Endodermal cell (in vitro differentiated cells): ENCODE results near the gene UBL7. TPM values are rescaled to one million over a fixed set of nuclear protein-coding genes. Genes with fewer than 3 reads are reported as not detected.

ENCODE experiments used
- DNase-seq: peaks from one replicate; pipeline ENCODE4 v3.0.0-alpha.2; 2017
- H3K27ac ChIP-seq: 2 replicates; pipeline ENCODE4 v1.5.1; 2013; ENCODE audit warnings: mild to moderate bottlenecking, low read depth, low read length, moderate library complexity
- H3K27me3 ChIP-seq: 2 replicates; pipeline ENCODE4 v1.6.1; 2013; ENCODE audit warnings: mild to moderate bottlenecking, low read length, moderate library complexity; ENCODE audit not compliant: insufficient read depth, control insufficient read depth, poor library complexity, severe bottlenecking
- H3K36me3 ChIP-seq: 2 replicates; pipeline ENCODE4 v1.7.0; 2013; ENCODE audit warnings: mild to moderate bottlenecking, low read length, moderate library complexity; ENCODE audit not compliant: control insufficient read depth, insufficient read depth
- H3K4me1 ChIP-seq: one replicate; pipeline ENCODE4 v1.7.0; 2013; ENCODE audit warnings: low read length; ENCODE audit not compliant: control insufficient read depth, insufficient read depth
- H3K4me3 ChIP-seq: 2 replicates; pipeline ENCODE4 v1.5.1; 2013; ENCODE audit warnings: mild to moderate bottlenecking, low read length, moderate library complexity
- H3K9ac ChIP-seq: 2 replicates; pipeline ENCODE4 v1.6.1; 2013; ENCODE audit warnings: mild to moderate bottlenecking, low read length, moderate library complexity; ENCODE audit not compliant: poor library complexity, severe bottlenecking; ENCODE audit errors: extremely low read depth
- H3K9me3 ChIP-seq: 2 replicates; pipeline ENCODE4 v1.6.1; 2013; ENCODE audit warnings: mild to moderate bottlenecking, low read length, moderate library complexity; ENCODE audit not compliant: control insufficient read depth
- H3K27ac Mint-ChIP-seq: 2 replicates; pipeline ENCODE4 v1.8.0; 2020; ENCODE audit warnings: mixed read lengths
- H3K27me3 Mint-ChIP-seq: 2 replicates; pipeline ENCODE4 v1.8.0; 2021; ENCODE audit warnings: mild to moderate bottlenecking, mixed read lengths; ENCODE audit not compliant: insufficient read depth
- H3K36me3 Mint-ChIP-seq: 2 replicates; pipeline ENCODE4 v1.8.0; 2020; ENCODE audit warnings: low read depth, mixed read lengths
- H3K4me1 Mint-ChIP-seq: 2 replicates; pipeline ENCODE4 v1.8.0; 2020; ENCODE audit warnings: mixed read lengths
- H3K4me3 Mint-ChIP-seq: 2 replicates; pipeline ENCODE4 v1.8.0; 2020; ENCODE audit warnings: mild to moderate bottlenecking, moderate library complexity, mixed read lengths
- H3K9me3 Mint-ChIP-seq: 2 replicates; pipeline ENCODE4 v1.8.0; 2020; ENCODE audit warnings: mild to moderate bottlenecking, mixed read lengths
- WGBS, 2 experiments: methylation state at CpG; one replicate each; pipeline versions ENCODE4 v1.1.5 to v1.1.7; 2013; ENCODE audit warnings: missing lambda C conversion rate in 2 of 2, mixed read lengths in 1 of 2; ENCODE audit not compliant: insufficient coverage in 1 of 2, insufficient read length in 1 of 2; 5-methylcytosine and 5-hydroxymethylcytosine counted together
- total RNA-seq, 2 donors: library from RNA; stranded (reverse); fragmentation: NEBNext Ultra II Directional in 1 of 2; extraction: Animal tissue kit (Norgen Biotek cat#: 25700) in 1 of 2; gene quantifications; 2 replicates in 1 of 2; 3 replicates in 1 of 2; pipeline ENCODE4 v1.2.1, GENCODE V29; 2021
- TF ChIP-seq, protein P1 (sequence below): fragments of 200-600 bp; sonication (generic); conservative IDR thresholded peaks from 2 replicates; pipeline ENCODE4 v1.5.0; 2021; ENCODE audit warnings: antibody characterized with exemption, mild to moderate bottlenecking

The UBL7 gene
- total RNA-seq, 2 donors from 2014 or later, result 38.5 to 52.6 TPM

GRCh38 chr15:74426404-74427281 lies 34.3 kb downstream of the UBL7 start:
- no peaks in the 10 kb centered on the region for H3K36me3 ChIP-seq
- Mint-ChIP-seq H3K4me1 (peaks cover 23% of the 10 kb centered on the region), H3K4me3 (no peak overlapping the region), H3K9me3 (no peaks in the 10 kb centered on the region), H3K27me3 (peaks cover 4% of the 10 kb centered on the region), H3K36me3 (peaks cover 3% of the 10 kb centered on the region), H3K27ac (no peak overlapping the region)
- TF ChIP-seq, protein P1, sequence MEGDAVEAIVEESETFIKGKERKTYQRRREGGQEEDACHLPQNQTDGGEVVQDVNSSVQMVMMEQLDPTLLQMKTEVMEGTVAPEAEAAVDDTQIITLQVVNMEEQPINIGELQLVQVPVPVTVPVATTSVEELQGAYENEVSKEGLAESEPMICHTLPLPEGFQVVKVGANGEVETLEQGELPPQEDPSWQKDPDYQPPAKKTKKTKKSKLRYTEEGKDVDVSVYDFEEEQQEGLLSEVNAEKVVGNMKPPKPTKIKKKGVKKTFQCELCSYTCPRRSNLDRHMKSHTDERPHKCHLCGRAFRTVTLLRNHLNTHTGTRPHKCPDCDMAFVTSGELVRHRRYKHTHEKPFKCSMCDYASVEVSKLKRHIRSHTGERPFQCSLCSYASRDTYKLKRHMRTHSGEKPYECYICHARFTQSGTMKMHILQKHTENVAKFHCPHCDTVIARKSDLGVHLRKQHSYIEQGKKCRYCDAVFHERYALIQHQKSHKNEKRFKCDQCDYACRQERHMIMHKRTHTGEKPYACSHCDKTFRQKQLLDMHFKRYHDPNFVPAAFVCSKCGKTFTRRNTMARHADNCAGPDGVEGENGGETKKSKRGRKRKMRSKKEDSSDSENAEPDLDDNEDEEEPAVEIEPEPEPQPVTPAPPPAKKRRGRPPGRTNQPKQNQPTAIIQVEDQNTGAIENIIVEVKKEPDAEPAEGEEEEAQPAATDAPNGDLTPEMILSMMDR, result no peak
- peaks cover 16% of the 10 kb centered on the region for H3K4me1 ChIP-seq
- H3K4me3 ChIP-seq, result no peak overlapping the region
- no peak overlapping the region for H3K9ac ChIP-seq
- H3K27ac ChIP-seq, result no peak overlapping the region
- no peaks in the 10 kb centered on the region for H3K27me3 ChIP-seq
- DNase-seq, result no peak
- no peaks in the 10 kb centered on the region for H3K9me3 ChIP-seq
- WGBS, 2 experiments, result 91 to 98% methylated on average over 10 of the region's 10 CpGs

- Histone ChIP-seq H3K27me3 (no peaks in the 10 kb centered on the region), H3K4me3 (no peak overlapping the region), H3K4me1 (peaks cover 16% of the 10 kb centered on the region), H3K27ac (no peak overlapping the region), H3K9ac (no peak overlapping the region), H3K36me3 (no peaks in the 10 kb centered on the region), H3K9me3 (no peaks in the 10 kb centered on the region)
- Mint-ChIP-seq H3K4me3 (no peak overlapping the region), H3K27me3 (no peaks in the 10 kb centered on the region), H3K36me3 (peaks cover 3% of the 10 kb centered on the region), H3K27ac (no peak overlapping the region), H3K4me1 (peaks cover 26% of the 10 kb centered on the region), H3K9me3 (no peaks in the 10 kb centered on the region)
- TF ChIP-seq, protein P1, result no peak
- WGBS, 2 experiments, result 85 to 90% methylated on average over 5 to 7 of the region's 7 CpGs
- no peak for DNase-seq
Observed at GRCh38 chr15:74425630-74426029, 35.3 kb downstream of the UBL7 start.

DNA sequence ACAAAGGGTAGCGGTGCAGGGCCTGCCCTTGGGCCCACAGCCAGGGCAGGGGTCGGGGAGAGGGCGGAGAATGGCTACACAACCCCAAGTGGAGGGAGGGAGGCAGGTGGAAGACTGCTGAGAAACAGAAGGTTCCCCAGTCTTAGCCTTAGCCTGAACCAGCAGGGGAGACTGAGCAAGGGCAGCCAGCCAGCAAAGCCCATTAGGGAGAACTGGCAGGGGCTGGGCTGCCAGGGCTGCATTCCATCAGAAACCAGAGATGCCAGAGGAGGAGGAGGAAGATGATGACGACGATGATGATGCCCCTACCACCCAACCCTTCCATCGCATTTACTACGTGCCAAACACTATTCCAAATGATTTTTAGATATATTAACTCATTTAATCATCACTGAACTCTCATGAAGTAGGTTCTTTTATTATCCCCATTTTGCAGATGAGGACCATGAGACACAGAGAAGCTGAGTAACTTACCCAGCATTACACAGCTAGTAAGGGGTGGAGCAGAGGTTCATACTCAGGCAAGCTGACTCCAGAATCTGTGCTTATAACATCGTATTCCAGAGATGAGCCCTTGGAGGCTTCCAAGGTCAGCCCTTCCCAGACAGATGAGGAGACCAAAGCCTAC lies 35.9 kb downstream of the UBL7 start:
- TF ChIP-seq, protein P1, result no peak
- H3K27me3 ChIP-seq, result no peaks in the 10 kb centered on the region
- H3K9me3 Mint-ChIP-seq, result no peaks in the 10 kb centered on the region
- peaks cover 26% of the 10 kb centered on the region for H3K4me1 Mint-ChIP-seq
- no peak overlapping the region for H3K4me3 ChIP-seq
- no peak overlapping the region for H3K9ac ChIP-seq
- WGBS, 2 experiments, result 84 to 93% methylated on average over 4 to 8 of the region's 8 CpGs
- no peak overlapping the region for H3K4me3 Mint-ChIP-seq
- no peak overlapping the region for H3K27ac Mint-ChIP-seq
- no peaks in the 10 kb centered on the region for H3K27me3 Mint-ChIP-seq
- H3K27ac ChIP-seq, result no peak overlapping the region
- DNase-seq, result no peak
- no peaks in the 10 kb centered on the region for H3K9me3 ChIP-seq
- peaks cover 3% of the 10 kb centered on the region for H3K36me3 Mint-ChIP-seq
- H3K36me3 ChIP-seq, result no peaks in the 10 kb centered on the region
- H3K4me1 ChIP-seq, result peaks cover 16% of the 10 kb centered on the region
